PFSK-1 (cell line): ENCODE results near the gene ALDH8A1.

Experiments used
- FOXP2 ChIP-seq: optimal IDR thresholded peaks from 2 replicates; pipeline ENCODE3; 2011; ENCODE audit warnings: borderline replicate concordance, control low read depth, inconsistent platforms; ENCODE audit not compliant: insufficient read depth; ENCODE audit errors: extremely low read length, extremely low read depth
- POLR2AphosphoS5 ChIP-seq: IDR thresholded peaks from 2 replicates; pipeline ENCODE4 v1.6.1; 2012; ENCODE audit warnings: low read depth, mild to moderate bottlenecking, control low read depth, low read length, moderate library complexity
- SIN3A ChIP-seq: IDR thresholded peaks from 2 replicates; pipeline ENCODE4 v1.6.1; 2012; ENCODE audit warnings: mild to moderate bottlenecking, low read length, moderate library complexity, borderline replicate concordance; ENCODE audit not compliant: insufficient read depth
- TAF1 ChIP-seq: IDR thresholded peaks from 2 replicates; pipeline ENCODE4 v1.6.1; 2012; ENCODE audit warnings: low read length, control low read depth, borderline replicate concordance; ENCODE audit not compliant: insufficient read depth
- TF ChIP-seq, protein P1 (sequence below), 2 experiments: IDR thresholded peaks; 2 replicates each; pipeline versions ENCODE4 v1.6.1 to v1.8.0; 2011 to 2012; ENCODE audit warnings: low read depth in 2 of 2, low read length in 2 of 2, control low read depth in 1 of 2, inconsistent platforms in 1 of 2, mild to moderate bottlenecking in 1 of 2, moderate library complexity in 1 of 2; ENCODE audit not compliant: insufficient read depth in 1 of 2

DNA sequence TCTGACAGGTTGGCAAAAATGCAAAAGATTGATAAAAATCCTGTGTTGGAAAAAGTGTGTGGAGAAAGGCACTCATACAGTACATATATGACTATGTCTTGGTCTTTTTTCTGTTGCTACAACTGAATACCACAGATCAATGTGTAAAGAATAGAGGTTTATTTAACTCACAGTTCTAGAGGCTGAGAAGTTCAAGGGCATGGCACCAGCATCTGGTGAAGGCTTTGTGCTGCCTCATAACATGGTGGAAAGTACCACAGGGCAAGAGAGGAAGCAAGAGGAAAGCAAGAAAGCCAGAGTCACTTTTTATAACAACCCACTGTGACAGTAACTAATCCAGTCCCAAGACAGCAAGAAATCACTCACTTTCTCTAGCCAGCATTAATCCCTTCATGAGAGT lies 57.5 kb downstream of the ALDH8A1 start:
- TF ChIP-seq, protein P1, sequence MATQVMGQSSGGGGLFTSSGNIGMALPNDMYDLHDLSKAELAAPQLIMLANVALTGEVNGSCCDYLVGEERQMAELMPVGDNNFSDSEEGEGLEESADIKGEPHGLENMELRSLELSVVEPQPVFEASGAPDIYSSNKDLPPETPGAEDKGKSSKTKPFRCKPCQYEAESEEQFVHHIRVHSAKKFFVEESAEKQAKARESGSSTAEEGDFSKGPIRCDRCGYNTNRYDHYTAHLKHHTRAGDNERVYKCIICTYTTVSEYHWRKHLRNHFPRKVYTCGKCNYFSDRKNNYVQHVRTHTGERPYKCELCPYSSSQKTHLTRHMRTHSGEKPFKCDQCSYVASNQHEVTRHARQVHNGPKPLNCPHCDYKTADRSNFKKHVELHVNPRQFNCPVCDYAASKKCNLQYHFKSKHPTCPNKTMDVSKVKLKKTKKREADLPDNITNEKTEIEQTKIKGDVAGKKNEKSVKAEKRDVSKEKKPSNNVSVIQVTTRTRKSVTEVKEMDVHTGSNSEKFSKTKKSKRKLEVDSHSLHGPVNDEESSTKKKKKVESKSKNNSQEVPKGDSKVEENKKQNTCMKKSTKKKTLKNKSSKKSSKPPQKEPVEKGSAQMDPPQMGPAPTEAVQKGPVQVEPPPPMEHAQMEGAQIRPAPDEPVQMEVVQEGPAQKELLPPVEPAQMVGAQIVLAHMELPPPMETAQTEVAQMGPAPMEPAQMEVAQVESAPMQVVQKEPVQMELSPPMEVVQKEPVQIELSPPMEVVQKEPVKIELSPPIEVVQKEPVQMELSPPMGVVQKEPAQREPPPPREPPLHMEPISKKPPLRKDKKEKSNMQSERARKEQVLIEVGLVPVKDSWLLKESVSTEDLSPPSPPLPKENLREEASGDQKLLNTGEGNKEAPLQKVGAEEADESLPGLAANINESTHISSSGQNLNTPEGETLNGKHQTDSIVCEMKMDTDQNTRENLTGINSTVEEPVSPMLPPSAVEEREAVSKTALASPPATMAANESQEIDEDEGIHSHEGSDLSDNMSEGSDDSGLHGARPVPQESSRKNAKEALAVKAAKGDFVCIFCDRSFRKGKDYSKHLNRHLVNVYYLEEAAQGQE (IDR thresholded peaks at IDR 0.05; ENCODE audit: insufficient read depth in 1 of 2, low read depth in 2 of 2, low read length in 2 of 2), result no peak
- TF ChIP-seq TAF1 (no peak), POLR2AphosphoS5 (no peak), SIN3A (no peak), FOXP2 (no peak)
